CD14-positive monocyte (primary cell): Measurements from ENCODE around the gene KLHL6. TPM values are rescaled to one million over a fixed set of nuclear protein-coding genes. Genes with fewer than 3 reads are reported as not detected.

Experiments
- DNase-seq, 3 donors: peaks; one replicate each; pipeline ENCODE4 v3.0.0-alpha.2; 2011 to 2022
- H2AFZ ChIP-seq: 2 replicates; pipeline ENCODE4 v1.6.0; 2012; ENCODE audit warnings: mild to moderate bottlenecking, low read depth, low read length, inconsistent platforms; ENCODE audit not compliant: insufficient read depth, poor library complexity, severe bottlenecking
- H3K27ac ChIP-seq, 2 donors: 1 replicate in 1 of 2; 2 replicates in 1 of 2; pipeline ENCODE4 v1.5.1; 2012 to 2013; ENCODE audit warnings: low read length in 2 of 2, control low read depth in 1 of 2, inconsistent platforms in 1 of 2, low read depth in 1 of 2, mild to moderate bottlenecking in 1 of 2
- H3K27me3 ChIP-seq, 2 donors: one replicate each; pipeline versions ENCODE4 v1.6.0 to v1.6.1; 2011 to 2013; ENCODE audit warnings: low read length in 2 of 2; ENCODE audit not compliant: control insufficient read depth in 2 of 2, insufficient read depth in 2 of 2
- H3K36me3 ChIP-seq, 2 donors: replicated peaks in 1 of 2; 1 replicate in 1 of 2; 2 replicates in 1 of 2; pipeline versions ENCODE4 v1.5.1 to v1.6.1; 2012 to 2013; ENCODE audit warnings: low read length in 2 of 2, control low read depth in 1 of 2, inconsistent platforms in 1 of 2, mild to moderate bottlenecking in 1 of 2; ENCODE audit not compliant: insufficient read depth in 2 of 2, control insufficient read depth in 1 of 2
- H3K4me1 ChIP-seq, 2 donors: 1 replicate in 1 of 2; 2 replicates in 1 of 2; pipeline versions ENCODE4 v1.5.1 to v1.6.1; 2012 to 2013; ENCODE audit warnings: low read length in 2 of 2, control low read depth in 1 of 2, inconsistent platforms in 1 of 2, mild to moderate bottlenecking in 1 of 2, moderate library complexity in 1 of 2; ENCODE audit not compliant: insufficient read depth in 2 of 2, control insufficient read depth in 1 of 2
- H3K4me2 ChIP-seq: replicated peaks from 2 replicates; pipeline ENCODE3; 2012; ENCODE audit warnings: low read length, moderate library complexity, mild to moderate bottlenecking; ENCODE audit not compliant: poor library complexity, severe bottlenecking; ENCODE audit errors: extremely low read depth
- H3K4me3 ChIP-seq, 3 experiments: fragments of 200-600 bp in 1 of 3; sonication (generic) in 1 of 3; replicated peaks in 1 of 3; 1 replicate in 2 of 3; 2 replicates in 1 of 3; pipeline ENCODE4 v1.5.1; 2011 to 2013; ENCODE audit warnings: low read length in 3 of 3, mild to moderate bottlenecking in 3 of 3, control low read depth in 2 of 3, low read depth in 2 of 3, inconsistent platforms in 1 of 3, moderate library complexity in 1 of 3
- H3K79me2 ChIP-seq: 2 replicates; pipeline ENCODE4 v1.6.0; 2012; ENCODE audit warnings: mild to moderate bottlenecking, control low read depth, inconsistent platforms, low read length, moderate library complexity; ENCODE audit not compliant: insufficient read depth
- H3K9ac ChIP-seq: 2 replicates; pipeline ENCODE4 v1.6.0; 2017; ENCODE audit warnings: low read length, mild to moderate bottlenecking; ENCODE audit not compliant: insufficient read depth, poor library complexity, severe bottlenecking
- H3K9me3 ChIP-seq, 2 donors: replicated peaks in 1 of 2; 1 replicate in 1 of 2; 2 replicates in 1 of 2; pipeline versions ENCODE4 v1.5.1 to v1.6.1; 2012 to 2013; ENCODE audit warnings: low read length in 2 of 2, control low read depth in 1 of 2; ENCODE audit not compliant: control insufficient read depth in 1 of 2, insufficient read depth in 1 of 2
- H4K20me1 ChIP-seq: 2 replicates; pipeline ENCODE4 v1.6.0; 2012; ENCODE audit warnings: mild to moderate bottlenecking, low read length, control low read depth, moderate library complexity; ENCODE audit not compliant: insufficient read depth
- H3K27ac Mint-ChIP-seq, 7 donors: one replicate each; pipeline ENCODE4 v1.8.0; 2020; ENCODE audit warnings: mild to moderate bottlenecking in 7 of 7, mixed read lengths in 7 of 7, moderate library complexity in 6 of 7, inconsistent platforms in 2 of 7
- H3K27me3 Mint-ChIP-seq, 3 donors: one replicate each; pipeline ENCODE4 v1.8.0; 2021 to 2022; ENCODE audit warnings: low read depth in 3 of 3, mild to moderate bottlenecking in 3 of 3, mixed read lengths in 3 of 3, moderate library complexity in 3 of 3, inconsistent platforms in 1 of 3
- H3K36me3 Mint-ChIP-seq, 2 donors: one replicate each; pipeline ENCODE4 v1.8.0; 2020; ENCODE audit warnings: mixed read lengths in 2 of 2, inconsistent platforms in 1 of 2, mild to moderate bottlenecking in 1 of 2
- H3K4me1 Mint-ChIP-seq: one replicate; pipeline ENCODE4 v1.8.0; 2020; ENCODE audit warnings: mild to moderate bottlenecking, mixed read lengths
- H3K4me3 Mint-ChIP-seq, 2 donors: one replicate each; pipeline ENCODE4 v1.8.0; 2020; ENCODE audit warnings: mild to moderate bottlenecking in 2 of 2, mixed read lengths in 2 of 2, moderate library complexity in 1 of 2
- H3K9me3 Mint-ChIP-seq, 7 donors: one replicate each; pipeline ENCODE4 v1.8.0; 2020 to 2022; ENCODE audit warnings: mixed read lengths in 7 of 7, mild to moderate bottlenecking in 6 of 7, moderate library complexity in 6 of 7, inconsistent platforms in 2 of 7
- CTCF ChIP-seq: fragments of 200-600 bp; IDR thresholded peaks from one replicate; pipeline ENCODE4 v1.8.0; 2022; ENCODE audit warnings: antibody characterized with exemption, mild to moderate bottlenecking
- WGBS: methylation state at CpG from one replicate; pipeline ENCODE4 v1.1.5; 2013; ENCODE audit warnings: missing lambda C conversion rate; ENCODE audit not compliant: insufficient coverage; 5-methylcytosine and 5-hydroxymethylcytosine counted together
- intact Hi-C, 2 donors: fragments of 100-400 bp; cut with micrococcal nuclease; formaldehyde crosslinking; loops; one replicate each; pipeline versions ENCODE4 v1.15.0 to v1.15.1; 2023
- polyA plus RNA-seq, 3 donors: library from polyadenylated mRNA; depleted of rRNA in 1 of 3; unstranded in 2 of 3; stranded (reverse) in 1 of 3; fragments of 300-500 nt in 2 of 3; fragments of >200 nt in 1 of 3; fragmentation: Illumina TruSeq in 2 of 3; gene quantifications; 1 replicate in 2 of 3; 2 replicates in 1 of 3; pipeline ENCODE4 v1.2.3, GENCODE V29; 2012 to 2021

Gene KLHL6
- polyA plus RNA-seq, 3 donors, result 5.7 to 15.2 (median 10.6) TPM

DNA sequence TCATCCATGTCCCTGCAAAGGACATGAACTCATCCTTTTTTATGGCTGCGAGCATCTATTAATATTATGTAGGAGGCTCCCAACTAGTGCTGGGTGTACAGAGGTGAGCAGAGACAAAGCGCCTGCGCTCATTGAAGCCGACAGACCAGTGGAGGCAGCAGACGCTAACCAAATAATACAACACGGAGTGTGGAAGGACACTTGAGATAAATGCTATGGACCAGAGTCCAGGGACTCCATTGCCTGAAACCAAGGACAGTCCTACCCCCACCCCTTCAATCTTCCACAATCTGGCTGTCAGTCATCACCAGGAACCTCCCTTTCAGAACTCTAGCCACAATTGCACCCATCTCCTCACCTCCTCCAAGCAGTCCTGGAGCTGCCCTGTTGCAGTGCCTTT is 41.5 kb downstream of the KLHL6 start:
- Mint-ChIP-seq H3K9me3 (no peaks in the 10 kb centered on the region), H3K36me3 (peaks cover 29 to 40% of the 10 kb centered on the region in 2 donors), H3K4me3 (no peak overlapping the region), H3K27me3 (peaks cover 0 to 3% (median 0%) of the 10 kb centered on the region in 3 donors), H3K27ac (peak overlapping the region; percentile 30 to 90 (median 46)), H3K4me1 (peaks cover 40% of the 10 kb centered on the region)
- Histone ChIP-seq H3K79me2 (peaks cover 6% of the 10 kb centered on the region), H3K9ac (no peak overlapping the region), H3K4me2 (no peak overlapping the region), H3K9me3 (no peaks in the 10 kb centered on the region), H3K4me1 (peaks cover 13 to 29% of the 10 kb centered on the region in 2 donors), H4K20me1 (no peaks in the 10 kb centered on the region), H2AFZ (no peak overlapping the region), H3K36me3 (peaks cover 0 to 24% of the 10 kb centered on the region in 2 donors), H3K27me3 (no peaks in the 10 kb centered on the region), H3K4me3 (no peak overlapping the region), H3K27ac (no peak overlapping the region)
- intact Hi-C loops, result no loop called here
- no peak for DNase-seq
- 100% methylated on average over 1 of the region's 6 CpGs for WGBS
- TF ChIP-seq CTCF, result no peak

DNA sequence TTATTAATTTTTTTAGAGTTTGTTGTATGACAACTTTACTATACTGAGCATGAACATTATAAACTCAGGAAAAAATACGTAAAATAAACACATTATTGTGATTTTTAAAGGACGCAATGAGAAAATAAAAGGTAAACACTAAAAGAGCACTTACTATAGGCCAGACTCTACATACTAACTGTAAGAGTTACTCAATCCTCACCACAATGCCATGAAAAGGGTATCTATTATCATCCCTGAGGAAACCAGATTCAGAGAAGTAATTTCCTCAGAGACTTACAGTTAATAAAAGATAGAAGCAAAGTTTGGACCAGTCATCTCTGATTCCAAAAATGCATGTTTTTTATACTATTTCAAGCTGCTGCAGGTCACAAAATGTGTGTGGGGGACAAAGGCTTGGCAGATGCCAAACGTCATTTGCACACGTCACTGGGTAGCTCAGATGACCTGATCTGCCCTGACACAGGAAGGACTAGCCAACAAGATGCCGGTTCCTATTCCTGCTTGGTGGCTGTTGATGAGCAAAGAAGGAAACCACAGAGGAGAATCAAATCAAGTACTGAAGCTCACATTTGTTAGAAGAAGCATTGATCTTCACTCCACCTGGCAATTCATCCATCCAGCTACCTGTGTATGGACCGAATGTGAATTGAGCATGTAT is 42.3 kb downstream of the KLHL6 start:
- H3K4me1 Mint-ChIP-seq, result peaks cover 39% of the 10 kb centered on the region

More for the DNA sequence above, 42.3 kb downstream of the KLHL6 start:
- peak; percentile 72 to 89 (median 76) for DNase-seq
- no peaks in the 10 kb centered on the region for H3K27me3 ChIP-seq
- peak overlapping the region in 1 of 2 donors; percentile 75 for H3K27ac ChIP-seq
- Mint-ChIP-seq H3K27me3 (peaks cover 0 to 3% (median 0%) of the 10 kb centered on the region in 3 donors), H3K36me3 (peaks cover 29 to 40% of the 10 kb centered on the region in 2 donors), H3K4me3 (peak overlapping the region in 1 of 2 donors; percentile 35), H3K9me3 (no peaks in the 10 kb centered on the region), H3K27ac (peak overlapping the region; percentile 31 to 91 (median 84))
- no peaks in the 10 kb centered on the region for H3K9me3 ChIP-seq
- H3K9ac ChIP-seq, result no peak overlapping the region
- intact Hi-C loops, result no loop called here
- H3K79me2 ChIP-seq, result peaks cover 6% of the 10 kb centered on the region
- no peaks in the 10 kb centered on the region for H4K20me1 ChIP-seq
- WGBS, result 6% methylated on average over 2 of the region's 6 CpGs
- peak overlapping the region; percentile 8 for H3K4me2 ChIP-seq
- no peak overlapping the region for H3K4me3 ChIP-seq
- H3K36me3 ChIP-seq, result peaks cover 0 to 23% of the 10 kb centered on the region in 2 donors
- TF ChIP-seq CTCF, result no peak
- H3K4me1 ChIP-seq, result peaks cover 15 to 35% of the 10 kb centered on the region in 2 donors
- H2AFZ ChIP-seq, result no peak overlapping the region
